ENCODE measurements around the gene SORCS3. TPM values are rescaled to one million over a fixed set of nuclear protein-coding genes. Genes with fewer than 3 reads are reported as not detected.

Gene SORCS3
- total RNA-seq, 1 experiment from 2014 or later: 0.04 TPM

GRCh38 chr10:105148456-105148855 lies 507.4 kb downstream of the SORCS3 start:
- Histone ChIP-seq H4K5ac (ENCODE audit: insufficient read length, low read depth, low read length) (no peak overlapping the region), H3K79me1 (ENCODE audit: insufficient read depth, low read depth, low read length, poor library complexity, severe bottlenecking) (no peaks in the 10 kb centered on the region), H3K4ac (ENCODE audit: low read depth, low read length) (no peak overlapping the region), H2BK20ac (ENCODE audit: low read depth, low read length, poor library complexity, severe bottlenecking) (no peak overlapping the region), H2AK5ac (ENCODE audit: insufficient read length, low read length) (no peak overlapping the region), H4K20me1 (ENCODE audit: control insufficient read depth, insufficient read depth, insufficient read length) (no peaks in the 10 kb centered on the region), H3K4me2 (ENCODE audit: insufficient read depth, insufficient read length, low read length) (no peak overlapping the region), H3K79me2 (ENCODE audit: insufficient read depth, low read length) (no peaks in the 10 kb centered on the region), H3K56ac (ENCODE audit: insufficient read length, low read depth, low read length) (no peak overlapping the region), H2BK15ac (ENCODE audit: low read depth, low read length) (no peak overlapping the region), H3K23me2 (ENCODE audit: insufficient read length, low read depth, low read length, poor library complexity, severe bottlenecking) (no peaks in the 10 kb centered on the region), H4K91ac (ENCODE audit: insufficient read length, low read depth, low read length) (no peak overlapping the region), H2BK5ac (ENCODE audit: insufficient read length, low read length) (no peak overlapping the region), H2AFZ (ENCODE audit: low read length) (no peak overlapping the region), H3K27me3 (ENCODE audit: insufficient read depth, low read length) (no peaks in the 10 kb centered on the region), H3K23ac (ENCODE audit: insufficient read length, low read depth, low read length) (no peak overlapping the region), H3K27ac (ENCODE audit: insufficient read length, low read depth, low read length) (no peak overlapping the region), H3T11ph (ENCODE audit: low read length) (no peak overlapping the region), H2BK120ac (ENCODE audit: low read depth, low read length, poor library complexity, severe bottlenecking) (no peak overlapping the region), H3K4me1 (ENCODE audit: insufficient read depth, low read length) (no peaks in the 10 kb centered on the region), H2BK12ac (ENCODE audit: insufficient read length, low read depth, low read length) (no peak overlapping the region), H3K9ac (ENCODE audit: extremely low read depth, insufficient read length, low read length) (no peak overlapping the region), H3K9me3 (ENCODE audit: control insufficient read depth, low read depth, low read length) (no peaks in the 10 kb centered on the region), H4K8ac (replicated peaks; ENCODE audit: insufficient read length, low read depth, low read length) (no peak overlapping the region), H3K14ac (ENCODE audit: insufficient read depth, low read length) (no peak overlapping the region), H3K18ac (ENCODE audit: insufficient read length, low read depth, low read length) (no peak overlapping the region)
- no peak overlapping the region for H3K4me3 Mint-ChIP-seq
- H3K4me1 Mint-ChIP-seq: peaks cover 3% of the 10 kb centered on the region in 2 experiments
- no peak for DNase-seq
- no peak for TF ChIP-seq CTCF (conservative IDR thresholded peaks at IDR 0.05)
- H3K27me3 Mint-ChIP-seq (ENCODE audit: low read depth): peaks cover 1% of the 10 kb centered on the region; the same call in 1 of the 2 replicates
- no peaks in the 10 kb centered on the region; a peak in 1 of 7 replicates for H3K36me3 Mint-ChIP-seq (ENCODE audit: insufficient read depth in 1 of 3, low read depth in 3 of 3)
- no peak overlapping the region for H3K27ac Mint-ChIP-seq
- no peaks in the 10 kb centered on the region for H3K9me3 Mint-ChIP-seq
- no CpG with 5 or more reads among the region's 1 CpG for WGBS (ENCODE audit: extremely low coverage, insufficient read length, low lambda C conversion rate)

All from H9 (cell line).